Neural cell (in vitro differentiated cells): ENCODE results near the gene PPP1R10.

Experiments
- EP300 ChIP-seq: fragments of 450-650 bp; conservative IDR thresholded peaks from 2 replicates; pipeline ENCODE4 v1.6.1; 2014; ENCODE audit warnings: antibody characterized with exemption, mild to moderate bottlenecking, moderate library complexity; ENCODE audit not compliant: poor library complexity, severe bottlenecking
- EZH2 ChIP-seq: fragments of 200-600, 300-800 bp; shearing (Covaris generic), sonication (generic); IDR thresholded peaks from 2 replicates; pipeline ENCODE4 v1.6.1; 2014; ENCODE audit warnings: antibody characterized with exemption, low read length, borderline replicate concordance, mild to moderate bottlenecking; ENCODE audit not compliant: insufficient read depth, poor library complexity, severe bottlenecking
- POLR2AphosphoS5 ChIP-seq: IDR thresholded peaks from 2 replicates; pipeline ENCODE4 v1.6.1; 2012
- RAD21 ChIP-seq: fragments of 450-650 bp; conservative IDR thresholded peaks from 2 replicates; pipeline ENCODE4 v1.6.1; 2014; ENCODE audit warnings: antibody characterized with exemption, mild to moderate bottlenecking, moderate library complexity
- SMC3 ChIP-seq: fragments of 450-650 bp; conservative IDR thresholded peaks from 2 replicates; pipeline ENCODE4 v1.6.1; 2014; ENCODE audit warnings: antibody characterized with exemption, mild to moderate bottlenecking, moderate library complexity; ENCODE audit not compliant: poor library complexity
- TF ChIP-seq, protein P1 (sequence below): fragments of 450-650 bp; IDR thresholded peaks from 2 replicates; pipeline ENCODE4 v1.5.1; 2014; ENCODE audit warnings: antibody characterized with exemption, mild to moderate bottlenecking, moderate library complexity; ENCODE audit not compliant: poor library complexity, severe bottlenecking
- TF ChIP-seq, protein P2 (sequence below): IDR thresholded peaks from 2 replicates; pipeline ENCODE4 v1.6.1; 2012; ENCODE audit warnings: borderline replicate concordance

DNA sequence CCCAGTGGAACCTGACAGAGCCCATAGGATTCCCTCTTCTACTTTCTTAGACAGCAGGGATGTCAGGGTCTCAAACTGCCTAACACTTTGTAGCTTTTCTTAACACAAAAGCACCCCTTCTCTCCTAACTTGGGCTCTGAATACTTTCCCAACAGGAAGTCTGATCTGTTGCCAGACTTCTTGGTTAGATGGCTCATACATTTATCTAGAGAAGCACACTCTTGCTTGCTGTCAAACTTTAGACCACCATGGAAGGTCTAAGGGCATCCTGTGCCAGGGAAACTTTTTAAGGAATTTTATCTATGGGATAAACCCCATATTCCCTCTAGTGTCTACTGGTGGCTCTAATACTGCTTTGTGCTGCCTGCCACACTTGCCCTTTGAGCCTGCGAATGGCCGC, 26.6 kb upstream of the PPP1R10 start:
- no peak for TF ChIP-seq EZH2
- TF ChIP-seq, protein P1, sequence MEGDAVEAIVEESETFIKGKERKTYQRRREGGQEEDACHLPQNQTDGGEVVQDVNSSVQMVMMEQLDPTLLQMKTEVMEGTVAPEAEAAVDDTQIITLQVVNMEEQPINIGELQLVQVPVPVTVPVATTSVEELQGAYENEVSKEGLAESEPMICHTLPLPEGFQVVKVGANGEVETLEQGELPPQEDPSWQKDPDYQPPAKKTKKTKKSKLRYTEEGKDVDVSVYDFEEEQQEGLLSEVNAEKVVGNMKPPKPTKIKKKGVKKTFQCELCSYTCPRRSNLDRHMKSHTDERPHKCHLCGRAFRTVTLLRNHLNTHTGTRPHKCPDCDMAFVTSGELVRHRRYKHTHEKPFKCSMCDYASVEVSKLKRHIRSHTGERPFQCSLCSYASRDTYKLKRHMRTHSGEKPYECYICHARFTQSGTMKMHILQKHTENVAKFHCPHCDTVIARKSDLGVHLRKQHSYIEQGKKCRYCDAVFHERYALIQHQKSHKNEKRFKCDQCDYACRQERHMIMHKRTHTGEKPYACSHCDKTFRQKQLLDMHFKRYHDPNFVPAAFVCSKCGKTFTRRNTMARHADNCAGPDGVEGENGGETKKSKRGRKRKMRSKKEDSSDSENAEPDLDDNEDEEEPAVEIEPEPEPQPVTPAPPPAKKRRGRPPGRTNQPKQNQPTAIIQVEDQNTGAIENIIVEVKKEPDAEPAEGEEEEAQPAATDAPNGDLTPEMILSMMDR = no peak
- TF ChIP-seq POLR2AphosphoS5 = no peak
- TF ChIP-seq, protein P2, sequence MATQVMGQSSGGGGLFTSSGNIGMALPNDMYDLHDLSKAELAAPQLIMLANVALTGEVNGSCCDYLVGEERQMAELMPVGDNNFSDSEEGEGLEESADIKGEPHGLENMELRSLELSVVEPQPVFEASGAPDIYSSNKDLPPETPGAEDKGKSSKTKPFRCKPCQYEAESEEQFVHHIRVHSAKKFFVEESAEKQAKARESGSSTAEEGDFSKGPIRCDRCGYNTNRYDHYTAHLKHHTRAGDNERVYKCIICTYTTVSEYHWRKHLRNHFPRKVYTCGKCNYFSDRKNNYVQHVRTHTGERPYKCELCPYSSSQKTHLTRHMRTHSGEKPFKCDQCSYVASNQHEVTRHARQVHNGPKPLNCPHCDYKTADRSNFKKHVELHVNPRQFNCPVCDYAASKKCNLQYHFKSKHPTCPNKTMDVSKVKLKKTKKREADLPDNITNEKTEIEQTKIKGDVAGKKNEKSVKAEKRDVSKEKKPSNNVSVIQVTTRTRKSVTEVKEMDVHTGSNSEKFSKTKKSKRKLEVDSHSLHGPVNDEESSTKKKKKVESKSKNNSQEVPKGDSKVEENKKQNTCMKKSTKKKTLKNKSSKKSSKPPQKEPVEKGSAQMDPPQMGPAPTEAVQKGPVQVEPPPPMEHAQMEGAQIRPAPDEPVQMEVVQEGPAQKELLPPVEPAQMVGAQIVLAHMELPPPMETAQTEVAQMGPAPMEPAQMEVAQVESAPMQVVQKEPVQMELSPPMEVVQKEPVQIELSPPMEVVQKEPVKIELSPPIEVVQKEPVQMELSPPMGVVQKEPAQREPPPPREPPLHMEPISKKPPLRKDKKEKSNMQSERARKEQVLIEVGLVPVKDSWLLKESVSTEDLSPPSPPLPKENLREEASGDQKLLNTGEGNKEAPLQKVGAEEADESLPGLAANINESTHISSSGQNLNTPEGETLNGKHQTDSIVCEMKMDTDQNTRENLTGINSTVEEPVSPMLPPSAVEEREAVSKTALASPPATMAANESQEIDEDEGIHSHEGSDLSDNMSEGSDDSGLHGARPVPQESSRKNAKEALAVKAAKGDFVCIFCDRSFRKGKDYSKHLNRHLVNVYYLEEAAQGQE = no peak
- no peak for TF ChIP-seq RAD21
- TF ChIP-seq EP300 = no peak
- TF ChIP-seq SMC3 = no peak
